C4-2B (cell line): ENCODE measurements around the gene LRRC15.

Source experiments
- H3K27ac ChIP-seq: fragments of 450-650 bp; 2 replicates; pipeline ENCODE4 v1.5.1; 2017
- CTCF ChIP-seq: fragments of 450-650 bp; conservative IDR thresholded peaks from 2 replicates; pipeline ENCODE4 v1.5.1; 2017; ENCODE audit warnings: mild to moderate bottlenecking
- ZFX ChIP-seq: fragments of 450-650 bp; IDR thresholded peaks from 2 replicates; pipeline ENCODE4 v1.6.1; 2017

The LRRC15 gene

GRCh38 chr3:194306109-194306686 is 63.3 kb downstream of the LRRC15 start:
- no peak overlapping the region for H3K27ac ChIP-seq

DNA sequence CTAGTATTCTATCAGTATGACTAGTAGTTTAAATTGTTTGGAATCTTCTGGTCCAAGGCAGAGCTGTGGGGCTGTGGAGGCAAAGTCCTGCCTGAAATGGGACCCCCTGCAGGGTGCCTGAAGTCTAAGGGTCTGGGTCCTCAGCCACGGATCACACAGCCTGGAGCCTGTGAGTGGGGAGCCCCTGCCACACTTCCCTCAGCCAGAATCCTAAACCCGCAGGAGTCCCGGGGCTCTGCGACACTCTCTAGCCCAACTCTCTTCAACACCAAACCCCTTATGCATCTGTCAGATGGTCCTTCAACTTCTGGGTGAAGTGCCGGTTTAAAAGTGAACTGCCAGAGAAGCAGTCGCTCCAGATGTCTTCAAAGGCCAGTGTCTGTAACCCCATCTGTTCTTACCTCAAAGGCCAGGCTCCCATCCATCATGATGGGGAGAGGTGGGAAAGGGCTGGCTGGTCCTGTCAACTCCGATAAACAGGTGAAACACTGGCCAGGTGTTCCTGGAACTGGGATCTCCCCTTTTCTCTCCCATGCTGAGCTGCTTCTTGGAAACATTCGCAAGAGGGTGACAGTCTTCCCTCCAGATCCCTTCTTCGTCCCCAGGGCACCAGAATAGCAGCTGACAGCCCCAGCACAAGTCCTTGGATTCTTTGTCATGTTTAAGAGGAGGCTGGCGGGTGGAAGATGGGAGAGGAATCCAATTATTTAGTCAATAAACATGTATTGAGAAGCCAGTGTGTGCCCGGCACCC is 64.0 kb downstream of the LRRC15 start:
- no peak for TF ChIP-seq ZFX
- TF ChIP-seq CTCF = no peak
- H3K27ac ChIP-seq = no peak overlapping the region

More at GRCh38 chr3:194306109-194306686, 63.3 kb downstream of the LRRC15 start:
- no peak for TF ChIP-seq ZFX
- no peak for TF ChIP-seq CTCF
